ENCODE results near the gene BNC2.

BNC2 gene

DNA sequence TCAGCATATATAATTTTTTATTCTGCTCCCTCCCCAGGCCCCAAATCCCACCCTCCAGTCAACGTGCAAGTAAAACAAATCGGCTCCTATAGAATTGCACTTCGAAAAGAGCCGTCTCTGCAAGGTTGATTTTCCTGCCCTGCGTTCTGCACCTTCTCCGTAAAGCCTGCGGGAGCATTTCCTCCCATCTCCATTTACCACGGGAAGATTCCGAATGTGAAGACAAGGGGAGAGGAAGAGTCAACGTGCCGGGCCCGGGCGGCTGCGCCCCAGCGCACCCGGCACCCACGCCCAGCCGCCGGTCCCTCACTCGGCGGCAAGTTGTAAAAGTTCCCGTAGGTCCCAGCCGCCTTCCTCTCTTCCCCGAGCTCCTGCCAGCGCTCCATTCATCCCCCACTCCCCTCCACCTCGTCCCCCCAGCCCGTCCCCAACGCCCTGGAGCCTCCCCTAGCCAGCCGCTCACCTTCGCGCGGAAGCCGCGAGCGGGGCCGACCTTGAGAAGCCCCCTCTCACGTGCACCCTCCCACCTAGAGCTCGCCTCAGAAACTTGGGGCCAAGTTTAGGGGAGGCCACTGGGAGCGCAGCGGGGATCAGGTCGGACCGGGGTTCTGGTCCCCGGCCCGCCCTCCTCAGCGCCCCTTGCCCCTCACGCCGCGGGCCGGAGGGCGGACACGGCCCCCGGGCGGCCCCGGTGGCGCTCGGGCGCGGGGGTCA lies 431 bp downstream of the BNC2 start:
- no peak for DNase-seq (ENCODE audit: low read depth in 2 of 2)

DNA sequence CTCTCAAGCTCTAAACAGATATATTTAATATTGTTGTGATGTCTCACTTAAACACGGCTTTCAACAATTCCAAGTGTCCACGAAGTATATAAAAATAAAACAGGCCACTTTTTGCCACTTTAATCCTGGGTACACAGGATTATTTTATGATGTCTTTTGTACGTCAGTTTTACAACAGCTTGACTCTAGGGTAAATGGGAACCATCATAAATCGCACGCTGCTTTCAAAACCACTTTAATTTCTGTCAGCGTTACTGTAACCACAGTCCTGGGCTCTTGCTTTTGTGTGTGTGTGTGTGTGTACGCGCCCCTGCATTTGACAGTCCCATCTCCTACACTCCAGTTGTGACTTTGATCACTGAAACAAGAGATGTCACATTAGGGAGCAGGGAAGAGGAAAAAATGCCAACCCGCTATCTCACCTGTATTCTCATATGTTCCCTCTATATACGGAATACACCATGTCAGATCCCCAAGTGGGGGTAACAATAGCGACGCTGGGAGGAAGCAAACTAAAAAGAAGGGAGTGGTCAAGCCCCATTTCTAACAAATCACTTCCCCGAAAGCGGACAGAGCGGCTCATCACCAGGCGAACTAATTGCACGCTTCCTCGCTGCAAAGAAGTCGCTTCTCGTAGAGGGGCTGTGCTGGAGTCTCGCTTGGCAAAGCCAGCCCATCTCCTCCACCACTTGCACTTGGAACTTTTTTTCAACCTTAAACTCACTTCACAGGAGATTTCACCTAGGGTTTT lies 1.2 kb downstream of the BNC2 start:
- no peak for DNase-seq (ENCODE audit: low read depth in 2 of 2)

DNA sequence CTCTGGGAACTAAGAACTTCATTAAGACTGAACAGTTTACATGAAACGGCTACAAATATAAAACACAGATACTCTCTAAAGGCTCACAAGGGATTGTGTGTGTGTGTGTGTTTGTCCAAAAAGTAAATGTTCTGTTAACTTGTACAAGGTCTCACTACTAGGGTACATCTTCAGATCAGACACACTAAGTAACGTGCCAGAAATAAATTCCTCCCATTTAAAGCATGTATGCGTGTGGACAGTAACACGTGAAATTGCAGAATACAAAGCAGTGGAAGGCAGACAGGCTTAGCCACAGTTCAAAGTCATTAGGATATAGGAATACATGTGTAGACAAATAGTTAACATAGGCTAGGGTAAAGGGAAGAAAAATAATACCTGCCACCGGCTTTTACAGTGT lies 1.8 kb downstream of the BNC2 start:
- no peak for DNase-seq (ENCODE audit: low read depth in 2 of 2)

GRCh38 chr9:16867576-16868311 lies 2.7 kb downstream of the BNC2 start:
- DNase-seq (ENCODE audit: low read depth in 2 of 2), result no peak

GRCh38 chr9:16866587-16866986 lies 3.9 kb downstream of the BNC2 start:
- no peak for DNase-seq (ENCODE audit: low read depth in 2 of 2)

- no peak for DNase-seq (ENCODE audit: low read depth in 2 of 2)
Measured at GRCh38 chr9:16864649-16865434, 5.6 kb downstream of the BNC2 start.

DNA sequence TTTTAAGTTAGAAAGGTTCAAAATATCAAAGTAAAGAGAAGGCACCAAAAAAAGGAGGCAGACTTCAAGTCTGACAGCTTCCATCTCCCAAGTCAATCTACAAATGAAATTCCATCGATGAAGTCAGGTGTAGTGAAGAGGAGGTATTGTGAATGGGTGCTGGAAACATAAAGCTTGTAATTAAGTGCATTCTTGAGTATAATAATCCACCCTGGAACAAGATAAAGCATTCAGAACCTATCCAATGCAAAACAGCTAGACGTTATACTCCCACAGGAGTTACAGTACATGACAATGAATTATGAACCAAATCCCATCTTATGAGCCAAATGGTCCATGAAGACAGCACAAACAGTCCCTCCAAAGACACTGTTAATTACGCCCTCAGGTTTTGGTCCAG lies 22.3 kb downstream of the BNC2 start:
- DNase-seq (ENCODE audit: low read depth in 2 of 2), result no peak

DNA sequence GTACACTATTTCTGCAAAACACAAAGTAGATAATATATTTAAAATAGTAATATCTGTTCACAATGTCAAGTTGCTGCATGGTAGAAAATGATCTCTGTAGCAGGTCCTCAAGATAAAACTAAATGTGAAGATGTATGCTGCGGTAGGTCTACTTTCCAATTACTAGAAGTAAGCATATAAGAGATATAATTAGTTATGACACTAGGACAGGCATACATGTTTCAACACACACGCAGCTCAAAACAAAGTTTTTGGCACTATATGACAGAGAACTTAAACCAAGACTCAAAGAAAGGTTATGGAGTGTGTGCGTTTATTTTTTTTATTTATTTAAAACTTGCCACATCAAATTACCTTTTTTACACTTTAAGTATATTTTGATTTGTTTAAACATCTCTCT lies 23.5 kb downstream of the BNC2 start:
- DNase-seq (ENCODE audit: low read depth in 2 of 2), result no peak

- no peak for DNase-seq (ENCODE audit: low read depth in 2 of 2)
Measured at GRCh38 chr9:16846367-16846766, 24.1 kb downstream of the BNC2 start.

DNA sequence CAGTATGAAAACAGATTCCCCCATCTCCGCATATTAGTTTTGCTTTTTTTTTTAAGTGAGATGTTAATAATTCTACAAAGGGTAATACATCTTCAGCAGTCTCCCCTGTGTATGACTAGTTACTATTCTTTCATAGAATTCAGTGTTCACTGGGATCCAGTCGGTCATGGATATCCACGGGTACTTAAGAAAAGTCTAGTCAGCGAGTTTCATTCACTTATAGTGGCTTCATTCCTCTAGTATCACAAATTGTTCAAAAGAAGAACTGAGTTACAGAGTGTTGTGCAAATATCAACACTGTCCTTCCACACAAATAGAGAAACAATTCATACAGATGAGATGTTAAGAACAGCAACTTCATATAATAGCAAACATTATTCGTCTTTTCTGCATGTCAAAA lies 35.7 kb downstream of the BNC2 start:
- no peak for DNase-seq (ENCODE audit: low read depth in 2 of 2)

GRCh38 chr9:16833296-16833835 lies 37.1 kb downstream of the BNC2 start:
- DNase-seq (ENCODE audit: low read depth in 2 of 2), result no peak

GRCh38 chr9:16832101-16832500 lies 38.4 kb downstream of the BNC2 start:
- DNase-seq (ENCODE audit: low read depth in 2 of 2), result no peak

- no peak for DNase-seq (ENCODE audit: low read depth in 2 of 2)
Measured at GRCh38 chr9:16830806-16831205, 39.7 kb downstream of the BNC2 start.

DNA sequence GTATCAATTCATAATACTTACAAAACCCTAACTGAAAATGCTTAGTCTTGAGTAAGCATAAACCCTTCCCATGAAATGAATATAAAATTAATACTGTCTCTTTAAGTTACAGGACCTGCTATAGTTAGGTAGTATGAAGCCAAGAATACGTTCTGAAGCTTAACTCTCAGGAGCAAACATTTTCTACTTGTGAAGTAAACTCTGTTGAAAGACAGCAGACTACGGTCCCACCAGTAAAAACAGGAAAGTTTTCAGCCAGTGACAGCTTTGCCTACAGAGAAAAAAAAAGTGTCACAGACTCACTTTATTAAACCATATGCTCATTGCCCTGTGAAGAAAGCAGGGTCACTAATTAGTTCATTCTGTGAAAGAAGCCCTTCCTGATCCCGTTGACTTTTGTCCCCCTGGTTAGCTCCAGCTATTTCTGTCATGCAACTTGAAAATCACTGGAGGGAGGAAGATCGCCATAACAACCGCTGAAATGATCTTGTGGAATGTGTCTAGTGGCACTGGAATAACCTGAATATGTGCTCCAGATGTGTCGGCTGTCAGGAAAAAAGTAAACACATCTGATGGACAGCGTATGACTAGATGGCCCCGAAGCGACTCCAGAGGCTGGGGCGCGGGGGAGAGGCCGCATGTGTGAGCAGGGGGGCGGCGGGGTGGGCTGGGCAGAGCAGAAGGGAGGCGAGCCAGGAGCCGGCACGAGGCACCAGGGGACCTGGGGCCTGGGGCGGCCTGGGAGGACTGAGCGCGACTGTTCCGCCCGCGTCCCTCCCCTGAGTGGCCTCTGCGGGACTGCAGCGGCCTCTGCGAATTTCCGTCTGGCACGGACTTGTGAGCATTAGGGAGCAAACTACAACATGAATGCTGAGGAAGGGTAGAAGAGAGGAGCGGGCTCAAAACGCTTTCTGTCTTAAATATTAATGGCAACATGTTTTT lies 41.9 kb downstream of the BNC2 start:
- no peak for DNase-seq (ENCODE audit: low read depth in 2 of 2)

- DNase-seq (ENCODE audit: low read depth in 2 of 2), result no peak
Measured at GRCh38 chr9:16825971-16826625, 44.4 kb downstream of the BNC2 start.

- no peak for DNase-seq (ENCODE audit: low read depth in 2 of 2)
Measured at GRCh38 chr9:16825331-16825725, 45.1 kb downstream of the BNC2 start.

- DNase-seq (ENCODE audit: low read depth in 2 of 2), result no peak
Measured at GRCh38 chr9:16824545-16825330, 45.7 kb downstream of the BNC2 start.

GRCh38 chr9:16823906-16824305 lies 46.6 kb downstream of the BNC2 start:
- no peak for DNase-seq (ENCODE audit: low read depth in 2 of 2)

DNA sequence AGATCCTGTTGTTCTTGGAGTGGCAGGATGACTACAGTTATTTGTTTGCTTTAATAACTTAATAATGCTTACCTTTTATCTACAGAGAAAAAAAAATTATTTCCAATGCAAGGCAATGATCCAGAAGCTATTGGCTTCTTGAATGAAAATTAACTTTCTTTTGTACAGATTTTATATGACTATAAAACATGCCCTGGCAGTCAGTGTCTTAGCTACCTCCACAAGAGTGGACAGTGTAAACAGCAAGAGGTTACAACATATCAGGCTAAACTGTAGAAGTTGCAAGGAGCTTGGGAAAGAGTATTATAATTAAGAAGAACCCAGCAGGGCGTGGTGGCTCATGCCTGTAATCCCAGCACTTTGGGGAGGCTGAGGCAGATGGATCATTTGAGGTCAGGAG lies 49.1 kb downstream of the BNC2 start:
- no peak for DNase-seq (ENCODE audit: low read depth in 2 of 2)

Data from stimulated activated CD8-positive, alpha-beta memory T cell treated with anti-CD3 and anti-CD28 coated beads, Interleukin-15, amount 100 ng/mL, for 48 hours (primary cell).